CD14-positive monocyte (primary cell): ENCODE data around the gene DCLK2. TPM values are rescaled to one million over a fixed set of nuclear protein-coding genes. Genes with fewer than 3 reads are reported as not detected.

ENCODE experiments used
- DNase-seq, 3 donors: peaks; one replicate each; pipeline ENCODE4 v3.0.0-alpha.2; 2011 to 2022
- H2AFZ ChIP-seq: 2 replicates; pipeline ENCODE4 v1.6.0; 2012; ENCODE audit warnings: mild to moderate bottlenecking, low read depth, low read length, inconsistent platforms; ENCODE audit not compliant: insufficient read depth, poor library complexity, severe bottlenecking
- H3K27ac ChIP-seq, 2 donors: 1 replicate in 1 of 2; 2 replicates in 1 of 2; pipeline ENCODE4 v1.5.1; 2012 to 2013; ENCODE audit warnings: low read length in 2 of 2, control low read depth in 1 of 2, inconsistent platforms in 1 of 2, low read depth in 1 of 2, mild to moderate bottlenecking in 1 of 2
- H3K27me3 ChIP-seq, 2 donors: one replicate each; pipeline versions ENCODE4 v1.6.0 to v1.6.1; 2011 to 2013; ENCODE audit warnings: low read length in 2 of 2; ENCODE audit not compliant: control insufficient read depth in 2 of 2, insufficient read depth in 2 of 2
- H3K36me3 ChIP-seq, 2 donors: replicated peaks in 1 of 2; 1 replicate in 1 of 2; 2 replicates in 1 of 2; pipeline versions ENCODE4 v1.5.1 to v1.6.1; 2012 to 2013; ENCODE audit warnings: low read length in 2 of 2, control low read depth in 1 of 2, inconsistent platforms in 1 of 2, mild to moderate bottlenecking in 1 of 2; ENCODE audit not compliant: insufficient read depth in 2 of 2, control insufficient read depth in 1 of 2
- H3K4me1 ChIP-seq, 2 donors: 1 replicate in 1 of 2; 2 replicates in 1 of 2; pipeline versions ENCODE4 v1.5.1 to v1.6.1; 2012 to 2013; ENCODE audit warnings: low read length in 2 of 2, control low read depth in 1 of 2, inconsistent platforms in 1 of 2, mild to moderate bottlenecking in 1 of 2, moderate library complexity in 1 of 2; ENCODE audit not compliant: insufficient read depth in 2 of 2, control insufficient read depth in 1 of 2
- H3K4me2 ChIP-seq: replicated peaks from 2 replicates; pipeline ENCODE3; 2012; ENCODE audit warnings: low read length, moderate library complexity, mild to moderate bottlenecking; ENCODE audit not compliant: poor library complexity, severe bottlenecking; ENCODE audit errors: extremely low read depth
- H3K4me3 ChIP-seq, 3 experiments: fragments of 200-600 bp in 1 of 3; sonication (generic) in 1 of 3; replicated peaks in 1 of 3; 1 replicate in 2 of 3; 2 replicates in 1 of 3; pipeline ENCODE4 v1.5.1; 2011 to 2013; ENCODE audit warnings: low read length in 3 of 3, mild to moderate bottlenecking in 3 of 3, control low read depth in 2 of 3, low read depth in 2 of 3, inconsistent platforms in 1 of 3, moderate library complexity in 1 of 3
- H3K79me2 ChIP-seq: 2 replicates; pipeline ENCODE4 v1.6.0; 2012; ENCODE audit warnings: mild to moderate bottlenecking, control low read depth, inconsistent platforms, low read length, moderate library complexity; ENCODE audit not compliant: insufficient read depth
- H3K9ac ChIP-seq: 2 replicates; pipeline ENCODE4 v1.6.0; 2017; ENCODE audit warnings: low read length, mild to moderate bottlenecking; ENCODE audit not compliant: insufficient read depth, poor library complexity, severe bottlenecking
- H3K9me3 ChIP-seq, 2 donors: replicated peaks in 1 of 2; 1 replicate in 1 of 2; 2 replicates in 1 of 2; pipeline versions ENCODE4 v1.5.1 to v1.6.1; 2012 to 2013; ENCODE audit warnings: low read length in 2 of 2, control low read depth in 1 of 2; ENCODE audit not compliant: control insufficient read depth in 1 of 2, insufficient read depth in 1 of 2
- H4K20me1 ChIP-seq: 2 replicates; pipeline ENCODE4 v1.6.0; 2012; ENCODE audit warnings: mild to moderate bottlenecking, low read length, control low read depth, moderate library complexity; ENCODE audit not compliant: insufficient read depth
- H3K27ac Mint-ChIP-seq, 7 donors: one replicate each; pipeline ENCODE4 v1.8.0; 2020; ENCODE audit warnings: mild to moderate bottlenecking in 7 of 7, mixed read lengths in 7 of 7, moderate library complexity in 6 of 7, inconsistent platforms in 2 of 7
- H3K27me3 Mint-ChIP-seq, 3 donors: one replicate each; pipeline ENCODE4 v1.8.0; 2021 to 2022; ENCODE audit warnings: low read depth in 3 of 3, mild to moderate bottlenecking in 3 of 3, mixed read lengths in 3 of 3, moderate library complexity in 3 of 3, inconsistent platforms in 1 of 3
- H3K36me3 Mint-ChIP-seq, 2 donors: one replicate each; pipeline ENCODE4 v1.8.0; 2020; ENCODE audit warnings: mixed read lengths in 2 of 2, inconsistent platforms in 1 of 2, mild to moderate bottlenecking in 1 of 2
- H3K4me1 Mint-ChIP-seq: one replicate; pipeline ENCODE4 v1.8.0; 2020; ENCODE audit warnings: mild to moderate bottlenecking, mixed read lengths
- H3K4me3 Mint-ChIP-seq, 2 donors: one replicate each; pipeline ENCODE4 v1.8.0; 2020; ENCODE audit warnings: mild to moderate bottlenecking in 2 of 2, mixed read lengths in 2 of 2, moderate library complexity in 1 of 2
- H3K9me3 Mint-ChIP-seq, 7 donors: one replicate each; pipeline ENCODE4 v1.8.0; 2020 to 2022; ENCODE audit warnings: mixed read lengths in 7 of 7, mild to moderate bottlenecking in 6 of 7, moderate library complexity in 6 of 7, inconsistent platforms in 2 of 7
- CTCF ChIP-seq: fragments of 200-600 bp; IDR thresholded peaks from one replicate; pipeline ENCODE4 v1.8.0; 2022; ENCODE audit warnings: antibody characterized with exemption, mild to moderate bottlenecking
- WGBS: methylation state at CpG from one replicate; pipeline ENCODE4 v1.1.5; 2013; ENCODE audit warnings: missing lambda C conversion rate; ENCODE audit not compliant: insufficient coverage; 5-methylcytosine and 5-hydroxymethylcytosine counted together
- intact Hi-C, 2 donors: fragments of 100-400 bp; cut with micrococcal nuclease; formaldehyde crosslinking; loops; one replicate each; pipeline versions ENCODE4 v1.15.0 to v1.15.1; 2023
- polyA plus RNA-seq, 3 donors: library from polyadenylated mRNA; depleted of rRNA in 1 of 3; unstranded in 2 of 3; stranded (reverse) in 1 of 3; fragments of 300-500 nt in 2 of 3; fragments of >200 nt in 1 of 3; fragmentation: Illumina TruSeq in 2 of 3; gene quantifications; 1 replicate in 2 of 3; 2 replicates in 1 of 3; pipeline ENCODE4 v1.2.3, GENCODE V29; 2012 to 2021

DCLK2 gene
- polyA plus RNA-seq, 3 donors, result 0.13 TPM; not detected in 2

DNA sequence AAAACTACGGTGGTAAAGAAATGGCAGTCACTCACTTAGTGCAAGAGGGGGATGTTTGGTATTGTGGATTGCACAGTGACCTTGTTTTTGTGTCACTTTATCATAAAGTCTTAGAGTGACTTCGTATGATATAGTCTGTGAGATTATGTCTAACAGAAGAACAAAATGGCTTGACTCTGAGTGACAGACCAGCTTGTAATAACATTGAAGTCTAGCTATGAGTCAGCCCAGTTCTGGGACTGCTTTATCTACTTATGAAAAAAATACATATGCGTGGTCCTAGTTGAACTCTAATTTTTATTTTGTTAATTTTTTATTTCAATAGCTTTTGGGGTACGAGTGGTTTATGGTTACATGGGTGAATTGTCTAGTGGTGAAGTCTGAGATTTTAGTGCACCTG lies 20.0 kb downstream of the DCLK2 start:
- 100% methylated on average over 2 of the region's 4 CpGs for WGBS
- no peak for DNase-seq
- H3K27me3 Mint-ChIP-seq, result no peaks in the 10 kb centered on the region
- H3K27ac Mint-ChIP-seq, result no peak overlapping the region
- no peaks in the 10 kb centered on the region for H3K36me3 Mint-ChIP-seq
- H3K4me3 Mint-ChIP-seq, result no peak overlapping the region
- no peak overlapping the region for H3K9ac ChIP-seq
- no peak overlapping the region for H3K4me2 ChIP-seq
- intact Hi-C loops, result no loop called here
- H3K27me3 ChIP-seq, result no peaks in the 10 kb centered on the region
- H3K9me3 Mint-ChIP-seq, result no peaks in the 10 kb centered on the region
- H3K4me1 Mint-ChIP-seq, result no peaks in the 10 kb centered on the region
- no peaks in the 10 kb centered on the region for H3K36me3 ChIP-seq
- no peak overlapping the region for H2AFZ ChIP-seq
- H3K79me2 ChIP-seq, result no peaks in the 10 kb centered on the region
- no peaks in the 10 kb centered on the region for H3K4me1 ChIP-seq
- H4K20me1 ChIP-seq, result no peaks in the 10 kb centered on the region
- no peaks in the 10 kb centered on the region for H3K9me3 ChIP-seq
- no peak overlapping the region for H3K27ac ChIP-seq
- H3K4me3 ChIP-seq, result no peak overlapping the region
- no peak for TF ChIP-seq CTCF

DNA sequence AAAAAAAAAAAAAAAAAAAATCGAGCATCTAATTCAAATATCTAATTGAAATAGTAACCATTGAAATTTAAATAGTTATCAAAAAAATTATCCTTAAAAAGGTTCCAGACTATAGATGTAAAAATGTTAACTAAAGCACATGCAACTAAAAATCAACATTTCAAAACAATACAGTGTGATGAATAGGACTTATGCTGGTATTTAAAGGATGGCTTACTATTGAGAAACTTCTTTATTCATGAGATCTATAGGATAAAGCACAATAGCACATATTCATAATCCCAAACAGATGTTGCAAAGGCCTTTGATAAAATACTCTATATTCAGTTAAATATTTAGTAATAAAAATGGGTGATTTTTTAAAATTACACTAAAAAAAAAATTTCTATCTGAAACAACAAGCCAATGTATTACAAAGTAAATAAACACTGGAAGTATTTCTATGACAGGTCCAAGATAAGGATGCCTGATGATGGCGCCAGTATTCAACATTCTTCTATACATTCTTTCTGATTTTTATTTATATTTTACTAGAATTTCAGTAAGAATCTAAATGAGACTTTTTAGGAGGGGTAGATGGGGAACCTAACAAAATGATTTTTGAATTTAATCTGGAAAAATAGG lies 26.3 kb downstream of the DCLK2 start:
- H3K4me3 ChIP-seq, result no peak overlapping the region
- WGBS, result no CpG with 5 or more reads among the region's 2 CpGs
- H3K27ac ChIP-seq, result no peak overlapping the region
- no peaks in the 10 kb centered on the region for H4K20me1 ChIP-seq
- no peaks in the 10 kb centered on the region for H3K36me3 Mint-ChIP-seq
- no peaks in the 10 kb centered on the region for H3K36me3 ChIP-seq
- no peak for DNase-seq
- no peak overlapping the region for H3K4me3 Mint-ChIP-seq
- H3K9me3 ChIP-seq, result no peaks in the 10 kb centered on the region
- H3K4me1 Mint-ChIP-seq, result no peaks in the 10 kb centered on the region
- H3K4me2 ChIP-seq, result no peak overlapping the region
- H3K9ac ChIP-seq, result no peak overlapping the region
- intact Hi-C loops, result no loop called here
- no peaks in the 10 kb centered on the region for H3K9me3 Mint-ChIP-seq
- no peaks in the 10 kb centered on the region for H3K4me1 ChIP-seq
- no peak for TF ChIP-seq CTCF
- no peaks in the 10 kb centered on the region for H3K27me3 ChIP-seq
- H2AFZ ChIP-seq, result no peak overlapping the region
- H3K27ac Mint-ChIP-seq, result no peak overlapping the region
- H3K27me3 Mint-ChIP-seq, result no peaks in the 10 kb centered on the region
- H3K79me2 ChIP-seq, result no peaks in the 10 kb centered on the region
